Measurements from ENCODE around the gene FAM181A. TPM values are rescaled to one million over a fixed set of nuclear protein-coding genes. Genes with fewer than 3 reads are reported as not detected.

Gene FAM181A
- total RNA-seq, 4 donors from 2014 or later = not detected

- H3K4me1 ChIP-seq = no peaks in the 10 kb centered on the region
- H3K4me3 ChIP-seq = no peak overlapping the region
- no peak overlapping the region for H3K27ac ChIP-seq
- TF ChIP-seq CTCF (IDR thresholded peaks at IDR 0.05) (no peak), POLR2A (IDR thresholded peaks at IDR 0.05) (no peak)
- no peaks in the 10 kb centered on the region for H3K27me3 ChIP-seq
- DNase-seq = no peak
- no peaks in the 10 kb centered on the region for H3K9me3 ChIP-seq
- H3K36me3 ChIP-seq = no peaks in the 10 kb centered on the region
Observed at GRCh38 chr14:93928184-93929047, 1.3 kb downstream of the FAM181A start.

GRCh38 chr14:93929048-93929535 is 1.9 kb downstream of the FAM181A start:
- Histone ChIP-seq H3K4me3 (no peak overlapping the region), H3K27me3 (no peaks in the 10 kb centered on the region), H3K9me3 (no peaks in the 10 kb centered on the region), H3K27ac (no peak overlapping the region), H3K4me1 (no peaks in the 10 kb centered on the region), H3K36me3 (no peaks in the 10 kb centered on the region)
- DNase-seq = no peak
- TF ChIP-seq CTCF (IDR thresholded peaks at IDR 0.05) = no peak
- TF ChIP-seq POLR2A (IDR thresholded peaks at IDR 0.05) = no peak

- DNase-seq = no peak
- no peaks in the 10 kb centered on the region for H3K36me3 ChIP-seq
- no peak for TF ChIP-seq CTCF (IDR thresholded peaks at IDR 0.05)
- no peak for TF ChIP-seq POLR2A (IDR thresholded peaks at IDR 0.05)
- no peaks in the 10 kb centered on the region for H3K4me1 ChIP-seq
- H3K4me3 ChIP-seq = no peak overlapping the region
- H3K9me3 ChIP-seq = no peaks in the 10 kb centered on the region
- no peak overlapping the region for H3K27ac ChIP-seq
- no peaks in the 10 kb centered on the region for H3K27me3 ChIP-seq
Observed at GRCh38 chr14:93929657-93930056, 2.5 kb downstream of the FAM181A start.

- no peak for TF ChIP-seq CTCF (IDR thresholded peaks at IDR 0.05)
- no peak for TF ChIP-seq POLR2A (IDR thresholded peaks at IDR 0.05)
- no peaks in the 10 kb centered on the region for H3K9me3 ChIP-seq
- H3K36me3 ChIP-seq = no peaks in the 10 kb centered on the region
- no peak for DNase-seq
- no peaks in the 10 kb centered on the region for H3K4me1 ChIP-seq
- no peak overlapping the region for H3K27ac ChIP-seq
- no peak overlapping the region for H3K4me3 ChIP-seq
- no peaks in the 10 kb centered on the region for H3K27me3 ChIP-seq
Observed at GRCh38 chr14:93930296-93930988, 3.3 kb downstream of the FAM181A start.

- no peak overlapping the region for H3K4me3 ChIP-seq
- H3K27me3 ChIP-seq = no peaks in the 10 kb centered on the region
- no peak overlapping the region for H3K27ac ChIP-seq
- TF ChIP-seq POLR2A (IDR thresholded peaks at IDR 0.05) (no peak), CTCF (IDR thresholded peaks at IDR 0.05) (no peak)
- H3K9me3 ChIP-seq = no peaks in the 10 kb centered on the region
- no peaks in the 10 kb centered on the region for H3K4me1 ChIP-seq
- no peaks in the 10 kb centered on the region for H3K36me3 ChIP-seq
- no peak for DNase-seq
Observed at GRCh38 chr14:93930989-93931307, 3.8 kb downstream of the FAM181A start.

Measured in Peyer's patch (tissue), 4 donors.